GM19372 (cell line): ENCODE measurements around the gene SART3.
"Not testable (repeated sequence)": the region's sequence is repeated elsewhere in the genome, so short reads cannot be mapped to it uniquely, and the experiment has no call there.

ENCODE experiments used
- ATAC-seq: cut with Tn5 transposase; IDR thresholded peaks from one replicate; pipeline ENCODE4 v1.9.1; 2021; ENCODE audit warnings: mild to moderate bottlenecking, low read depth, moderate library complexity; ENCODE audit not compliant: unreplicated experiment

SART3 gene

GRCh38 chr12:108597559-108598471 is 36.8 kb upstream of the SART3 start, which contains the start of gene TMEM119:
TSS of gene TMEM119 (minus strand) at chr12:108598084. CDS start at chr12:108592383, 5,701 bp downstream.
- no peak for ATAC-seq

GRCh38 chr12:108596854-108597558 is 36.0 kb upstream of the SART3 start:
- ATAC-seq, result no peak

DNA sequence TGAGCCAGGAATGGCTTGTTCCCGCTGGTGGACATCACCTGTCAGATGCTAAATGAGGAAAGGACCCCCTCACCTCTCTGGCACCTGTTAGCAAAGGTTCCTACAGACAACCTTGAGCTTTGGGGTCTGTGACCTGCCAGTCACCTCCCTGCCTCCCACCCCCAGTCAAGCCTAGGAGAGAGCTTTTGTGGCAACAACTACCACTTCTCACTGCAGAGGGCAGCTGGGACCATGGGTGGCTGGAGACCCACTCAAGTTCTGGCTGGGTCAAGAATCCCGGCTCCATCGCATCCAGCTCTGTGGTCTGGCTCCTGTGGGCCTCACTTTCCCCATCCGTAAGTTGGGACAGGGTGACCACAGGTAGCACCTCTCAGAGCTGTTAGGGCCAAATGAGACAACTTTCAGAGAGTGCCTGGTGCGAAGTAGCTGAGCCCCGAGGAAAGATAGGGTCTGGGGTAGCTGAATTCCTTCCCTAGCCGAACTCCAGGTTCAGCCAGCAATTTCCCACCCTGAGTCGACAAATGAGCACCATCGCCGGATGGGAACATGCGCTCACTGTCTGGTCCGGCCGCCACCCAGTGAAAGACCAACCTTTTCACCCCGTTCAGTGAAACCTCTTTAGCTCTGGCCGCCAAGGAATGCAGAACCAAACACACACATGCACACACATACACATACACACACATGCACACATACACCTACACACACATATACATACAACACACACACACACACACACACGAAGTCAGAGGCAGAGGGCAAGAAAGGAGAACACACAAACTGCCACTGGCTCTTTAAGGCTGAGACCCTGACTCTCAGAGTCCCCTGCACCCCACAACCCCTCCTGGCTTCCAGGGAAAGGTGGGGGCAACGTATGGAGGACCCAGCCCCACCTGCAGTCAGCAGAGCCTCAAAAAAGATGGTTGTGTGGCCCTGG is 35.0 kb upstream of the SART3 start:
- no peak for ATAC-seq

GRCh38 chr12:108594960-108595710 is 34.2 kb upstream of the SART3 start:
- ATAC-seq, result no peak

DNA sequence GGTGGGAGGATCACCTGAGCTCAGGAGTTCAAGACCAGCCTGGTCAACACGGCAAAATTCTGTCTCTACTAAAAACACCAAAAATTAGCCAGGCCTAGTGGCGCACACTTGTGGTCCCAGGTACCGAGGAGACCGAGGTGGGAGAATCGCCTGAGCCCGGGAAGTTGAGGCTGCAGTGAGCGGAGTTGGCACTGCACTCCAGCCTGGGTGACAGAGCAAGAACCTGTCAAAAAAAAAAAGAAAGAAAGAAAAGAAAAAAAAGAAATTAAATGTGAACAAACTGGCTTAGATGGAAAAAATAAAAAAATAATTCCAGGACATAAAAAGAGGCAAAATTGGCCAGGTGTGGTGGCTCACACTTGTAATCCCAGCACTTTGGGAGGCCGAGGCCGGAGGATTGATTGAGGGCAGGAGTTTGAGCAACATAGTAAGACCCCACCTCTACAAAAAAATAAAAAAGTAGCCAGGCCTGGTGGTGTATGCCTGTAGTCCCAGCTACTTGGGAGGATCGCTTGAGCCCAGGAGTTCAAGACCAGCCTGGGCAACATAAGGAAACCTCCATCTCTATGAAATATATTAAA is 33.4 kb upstream of the SART3 start:
- ATAC-seq, result no peak

DNA sequence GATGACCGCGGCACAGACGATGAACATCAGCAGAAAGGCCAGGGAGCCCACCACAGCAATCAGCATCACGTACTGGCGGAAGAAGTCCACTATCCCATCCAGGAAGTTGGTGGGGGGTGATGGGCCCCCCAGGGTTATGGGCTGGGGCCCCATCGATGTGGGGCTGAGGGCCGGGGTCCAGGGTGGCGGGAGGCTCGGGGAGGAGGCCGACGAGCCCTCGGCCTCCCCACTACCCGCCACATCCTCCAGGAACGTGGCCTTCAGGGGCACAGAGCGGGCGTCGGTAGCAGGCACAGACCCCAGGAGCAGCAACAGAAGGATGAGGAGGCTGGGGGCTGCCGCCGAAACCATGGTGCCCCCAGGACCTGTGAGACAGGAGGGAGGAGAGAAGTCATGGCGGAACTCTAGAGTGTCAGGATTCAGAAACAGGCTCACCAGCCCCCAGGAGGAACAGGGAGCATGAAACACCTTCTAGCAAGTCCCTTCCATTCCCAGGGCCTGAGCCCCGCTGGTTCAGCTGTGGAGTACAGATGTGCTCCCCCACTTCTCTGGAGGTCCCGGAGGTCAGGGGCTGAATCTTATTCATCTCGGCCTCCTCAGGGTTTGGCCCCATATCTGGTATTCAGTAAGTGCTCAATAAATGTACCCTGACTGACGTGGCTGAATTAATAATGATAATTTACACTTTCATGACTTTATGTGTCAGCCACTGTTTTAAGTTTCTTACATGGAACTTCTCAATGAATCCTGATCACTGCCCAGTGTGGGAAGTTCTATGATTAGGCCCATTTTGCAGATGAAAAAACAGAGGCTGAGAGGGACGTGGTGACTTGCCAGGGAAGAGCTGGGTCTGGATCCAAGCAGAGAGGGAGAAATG is 31.3 kb upstream of the SART3 start:
- no peak for ATAC-seq

GRCh38 chr12:108591267-108591980 is 30.5 kb upstream of the SART3 start:
- ATAC-seq, result no peak

DNA sequence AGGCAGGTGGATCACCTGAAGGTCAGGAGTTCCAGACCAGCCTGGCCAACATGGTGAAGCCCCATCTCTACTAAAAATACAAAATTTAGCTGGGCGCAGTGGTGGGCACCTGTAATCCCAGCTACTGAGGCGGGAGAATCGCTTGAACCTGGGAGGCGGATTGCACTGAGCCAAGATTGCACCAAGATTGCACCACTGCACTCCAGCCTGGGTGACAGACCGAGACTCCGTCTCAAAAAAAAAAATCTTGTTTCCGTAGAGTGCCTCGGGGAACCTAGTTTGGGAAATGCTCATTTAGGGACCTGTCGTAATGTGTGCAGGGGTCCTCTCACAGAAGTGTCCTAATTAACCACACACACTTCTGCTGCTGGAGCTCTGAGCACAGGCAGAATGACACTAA is 29.5 kb upstream of the SART3 start:
- ATAC-seq, result not testable (repeated sequence)

- ATAC-seq, result no peak
Measured at GRCh38 chr12:108589840-108590229, 28.9 kb upstream of the SART3 start.

DNA sequence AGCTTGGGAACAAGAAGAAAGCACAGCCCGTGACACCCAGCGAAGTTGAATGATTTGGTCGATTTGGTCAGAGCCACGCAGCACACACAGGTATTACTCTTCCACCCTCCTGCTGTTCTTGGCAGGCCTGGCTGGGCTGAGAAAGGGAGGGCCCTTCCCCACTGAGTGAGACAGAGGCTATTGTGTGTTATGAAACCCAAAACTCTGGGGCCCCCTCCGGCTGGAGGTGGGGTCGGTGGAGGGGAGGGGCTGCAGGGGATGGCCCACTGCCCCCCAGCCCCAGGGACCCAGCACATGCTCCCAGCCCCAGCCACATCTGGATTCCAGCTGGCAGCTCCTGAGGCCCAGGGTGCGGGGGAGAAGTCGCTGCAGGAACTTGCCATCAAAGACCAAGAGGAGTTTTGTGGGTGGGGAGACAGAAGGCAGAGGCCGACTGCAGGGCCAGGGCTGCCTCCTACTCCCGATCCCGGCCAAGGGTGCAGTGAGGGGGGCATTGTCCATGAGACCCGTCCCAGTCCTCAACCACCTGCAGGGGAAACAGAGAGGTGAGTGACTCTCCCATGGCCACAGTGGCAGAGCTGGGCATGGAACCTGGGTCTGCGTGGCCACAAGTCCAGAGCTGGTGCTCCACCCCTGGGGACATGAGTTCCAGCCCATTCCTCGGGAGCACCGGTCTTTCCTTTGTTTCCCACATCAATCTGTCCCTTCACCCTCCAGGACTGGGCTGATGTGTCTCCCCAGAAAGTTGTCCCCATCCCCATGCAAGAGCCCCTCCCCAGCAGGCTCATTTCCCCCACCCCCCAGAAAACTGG is 28.3 kb upstream of the SART3 start:
- no peak for ATAC-seq

DNA sequence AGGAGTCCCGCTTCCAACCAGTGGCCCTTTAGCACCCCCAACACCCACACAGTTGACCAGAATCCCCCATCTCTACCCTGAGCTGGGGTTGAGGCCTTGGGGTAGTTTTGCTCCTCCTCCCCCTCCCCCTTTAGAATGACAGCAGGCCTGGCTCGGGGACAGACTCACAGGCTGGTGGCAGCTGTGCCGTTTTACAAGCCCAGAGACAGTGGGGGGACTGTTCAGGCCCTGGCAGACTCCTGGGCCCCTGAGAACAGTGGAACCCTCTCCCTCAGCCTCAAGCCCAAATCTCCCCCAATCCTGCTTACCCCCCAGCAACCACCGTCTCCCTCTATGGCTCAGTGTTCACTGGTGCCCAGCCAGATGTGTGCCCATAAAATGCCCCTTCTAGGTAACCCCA is 26.9 kb upstream of the SART3 start:
- no peak for ATAC-seq

- ATAC-seq, result no peak
Measured at GRCh38 chr12:108586306-108586705, 25.3 kb upstream of the SART3 start.

- no peak for ATAC-seq
Measured at GRCh38 chr12:108585864-108586263, 24.9 kb upstream of the SART3 start.

GRCh38 chr12:108584456-108585065 is 23.6 kb upstream of the SART3 start:
- no peak for ATAC-seq

DNA sequence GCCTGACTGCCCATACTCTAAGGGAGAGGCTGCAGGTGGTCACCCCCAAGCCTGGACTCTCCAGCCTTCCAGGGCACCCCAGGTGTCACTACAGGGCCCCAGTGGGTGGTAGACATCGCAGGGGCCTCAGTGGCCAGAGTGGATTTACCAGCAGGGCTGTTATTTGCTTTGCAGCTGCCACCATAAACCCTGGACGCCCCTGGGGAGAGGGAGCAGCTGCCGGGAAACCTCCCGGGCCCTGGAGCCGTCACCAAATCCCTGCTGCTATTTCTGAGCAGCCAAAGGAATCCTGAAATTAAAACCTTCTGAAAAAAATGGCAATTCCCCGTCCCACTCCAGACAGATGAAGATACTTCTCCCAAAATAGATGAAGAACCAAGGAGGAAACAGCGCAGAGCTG is 23.0 kb upstream of the SART3 start:
- ATAC-seq, result no peak

GRCh38 chr12:108582978-108583770 is 22.2 kb upstream of the SART3 start:
- no peak for ATAC-seq
